GM12878 (cell line): ENCODE results near the gene SRSF2. TPM values are rescaled to one million over a fixed set of nuclear protein-coding genes. Genes with fewer than 3 reads are reported as not detected.

Source experiments
- ATAC-seq: fragments of 200-7000 bp; cut with Tn5 transposase; 3 replicates; pipeline ENCODE4 v1.9.1; 2020; ENCODE audit warnings: mild to moderate bottlenecking, moderate library complexity
- BruUV-seq: library from RNA; stranded (reverse); fragments of 400-500 nt; replicated peaks from 2 replicates; lab custom pipeline; 2021; lab: Mats Ljungman, UMichigan
- CTCF ChIA-PET: fragments of 300-600 bp; sonication (Branson Sonifier 250); formaldehyde crosslinking; extraction: SDS; loops from one replicate; lab custom pipeline; 2021; ENCODE audit warnings: inconsistent platforms; lab: Yijun Ruan, JAX
- POLR2A ChIA-PET: fragments of 350-600 bp; formaldehyde crosslinking; extraction: SDS; loops from one replicate; lab custom pipeline; 2021; ENCODE audit warnings: inconsistent platforms; lab: Charles Lee
- RAD21 ChIA-PET: fragments of 300-600 bp; sonication (Branson Sonifier 250); formaldehyde crosslinking; loops from one replicate; lab custom pipeline; 2023; ENCODE audit warnings: antibody characterized with exemption; ENCODE audit not compliant: unreplicated experiment; lab: Charles Lee
- SMC1A ChIA-PET: fragments of 300-600 bp; sonication (Branson Sonifier 250); formaldehyde crosslinking; loops from one replicate; lab custom pipeline; 2023; ENCODE audit not compliant: unreplicated experiment, uncharacterized antibody; lab: Charles Lee
- DNase-seq: peaks from one replicate; pipeline ENCODE4 v3.0.0-alpha.2; 2011; ENCODE audit warnings: low read depth, low spot score
- FAIRE-seq: peaks from 3 replicates; lab custom pipeline; 2011; peaks lifted over from hg19 to GRCh38; lab: Jason Lieb, UNC
- H2AFZ ChIP-seq: 2 replicates; pipeline ENCODE4 v1.6.0; 2011; ENCODE audit warnings: low read depth, low read length, control low read depth; ENCODE audit not compliant: control insufficient read depth
- H3K27ac ChIP-seq: 2 replicates; pipeline ENCODE4 v1.5.1; 2011; ENCODE audit warnings: control low read depth; ENCODE audit not compliant: control insufficient read depth, insufficient read depth
- H3K27me3 ChIP-seq, 2 experiments: replicated peaks in 1 of 2; 2 replicates each; pipeline versions ENCODE4 v1.6.0 to v1.6.1; 2011; ENCODE audit warnings: low read length in 1 of 2; ENCODE audit not compliant: control insufficient read depth in 2 of 2, insufficient read depth in 2 of 2
- H3K36me3 ChIP-seq, 2 experiments: 2 replicates each; pipeline ENCODE4 v1.5.1; 2011; ENCODE audit warnings: low read length in 1 of 2; ENCODE audit not compliant: control insufficient read depth in 2 of 2, insufficient read depth in 2 of 2
- H3K4me1 ChIP-seq: 2 replicates; pipeline ENCODE4 v1.6.1; 2011; ENCODE audit warnings: mild to moderate bottlenecking, low read length, moderate library complexity, mixed read lengths; ENCODE audit not compliant: control insufficient read depth, insufficient read depth
- H3K4me2 ChIP-seq: 2 replicates; pipeline ENCODE4 v1.6.0; 2011; ENCODE audit warnings: control low read depth; ENCODE audit not compliant: control insufficient read depth, insufficient read depth
- H3K4me3 ChIP-seq: fragments of 200-600 bp; sonication (generic); 2 replicates; pipeline ENCODE4 v1.5.1; 2016
- H3K79me2 ChIP-seq: 2 replicates; pipeline ENCODE4 v1.6.0; 2011; ENCODE audit warnings: low read length; ENCODE audit not compliant: control insufficient read depth, insufficient read depth
- H3K9ac ChIP-seq: 2 replicates; pipeline ENCODE4 v1.8.0; 2011; ENCODE audit warnings: low read length, control low read depth, mixed read lengths; ENCODE audit not compliant: control insufficient read depth, insufficient read depth
- H3K9me3 ChIP-seq: replicated peaks from 3 replicates; pipeline ENCODE4 v1.5.1; 2011; ENCODE audit warnings: mild to moderate bottlenecking, low read length; ENCODE audit not compliant: control insufficient read depth, insufficient read depth
- H4K20me1 ChIP-seq: 2 replicates; pipeline ENCODE4 v1.6.0; 2011; ENCODE audit not compliant: control insufficient read depth, insufficient read depth
- BRCA1 ChIP-seq: IDR thresholded peaks from 2 replicates; pipeline ENCODE4 v1.6.1; 2011; ENCODE audit warnings: low read depth, low read length, improper control_type of control experiment
- CEBPZ ChIP-seq: fragments of 150-350 bp; IDR thresholded peaks from 2 replicates; pipeline ENCODE4 v1.6.1; 2016; ENCODE audit warnings: low read depth, low read length
- CHD4 ChIP-seq: fragments of 200-600 bp; sonication (generic); IDR thresholded peaks from 2 replicates; pipeline ENCODE4 v1.6.1; 2016; ENCODE audit warnings: mild to moderate bottlenecking
- ETV6 ChIP-seq, 2 experiments: fragments of 450-650 bp in 1 of 2; IDR thresholded peaks in 1 of 2; conservative IDR thresholded peaks in 1 of 2; 2 replicates each; pipeline ENCODE4 v1.6.1; 2014; ENCODE audit warnings: antibody characterized with exemption in 1 of 2, borderline replicate concordance in 1 of 2, low read depth in 1 of 2, mild to moderate bottlenecking in 1 of 2, moderate library complexity in 1 of 2
- IKZF2 ChIP-seq, 2 experiments: fragments of 450-650 bp; IDR thresholded peaks; 2 replicates each; pipeline ENCODE4 v1.6.1; 2017; ENCODE audit warnings: mild to moderate bottlenecking in 2 of 2, moderate library complexity in 2 of 2
- JUND ChIP-seq: IDR thresholded peaks from 2 replicates; pipeline ENCODE4 v1.6.1; 2012; ENCODE audit warnings: low read depth, mild to moderate bottlenecking, low read length, improper control_type of control experiment, moderate library complexity
- PRDM15 ChIP-seq: fragments of 450-650 bp; formaldehyde crosslinking; IDR thresholded peaks from 2 replicates; pipeline ENCODE4 v1.4.0; 2020; ENCODE audit warnings: mild to moderate bottlenecking, moderate library complexity
- SKIL ChIP-seq: fragments of 450-650 bp; IDR thresholded peaks from 2 replicates; pipeline ENCODE4 v1.6.1; 2017; ENCODE audit warnings: mild to moderate bottlenecking, low read depth, inconsistent platforms; ENCODE audit not compliant: poor library complexity, severe bottlenecking
- STAT1 ChIP-seq: fragments of 450-650 bp; conservative IDR thresholded peaks from 2 replicates; pipeline ENCODE4 v1.6.1; 2014; ENCODE audit warnings: antibody characterized with exemption, mild to moderate bottlenecking
- ZNF592 ChIP-seq: fragments of 450-650 bp; IDR thresholded peaks from 2 replicates; pipeline ENCODE4 v1.6.1; 2017; ENCODE audit warnings: mild to moderate bottlenecking, moderate library complexity
- WGBS: methylation state at CpG from one replicate; pipeline ENCODE4 v1.1.6; 2016; ENCODE audit warnings: low lambda C conversion rate; ENCODE audit not compliant: insufficient replicate concordance, insufficient coverage; ENCODE audit errors: missing lambda C conversion rate; 5-methylcytosine and 5-hydroxymethylcytosine counted together
- in situ Hi-C: fragments of 300-500 bp; cut with MboI; formaldehyde crosslinking; loops from 9 replicates; pipeline ENCODE4 v1.14.3; 2018; ENCODE audit warnings: mixed read lengths
- intact Hi-C: fragments of 100-400 bp; cut with micrococcal nuclease; formaldehyde crosslinking; loops from one replicate; pipeline ENCODE4 v1.14.2; 2022; ENCODE audit not compliant: unreplicated experiment
- polyA plus RNA-seq, 11 experiments: library from polyadenylated mRNA; depleted of rRNA in 4 of 11; unstranded in 6 of 11; stranded (reverse) in 5 of 11; fragments of >200 nt; fragmentation: Nextera tagmentation in 4 of 11; fragmentation: Illumina TruSeq in 1 of 11; extraction: Ambion mirVana in 4 of 11; extraction: Trizol in 1 of 11; gene quantifications; 1 replicate in 1 of 11; 2 replicates in 10 of 11; pipeline versions ENCODE4 v1.2.1 to v1.2.3, GENCODE V29; 2011 to 2016; ENCODE audit warnings: inconsistent platforms in 2 of 11, missing spikeins in 2 of 11, low read depth in 1 of 11
- total RNA-seq, 4 experiments: library from RNA; depleted of rRNA in 3 of 4; stranded (reverse); fragments of >200 nt in 3 of 4; fragmentation: Illumina TruSeq in 1 of 4; extraction: Trizol in 1 of 4; gene quantifications; 2 replicates each; pipeline versions ENCODE4 v1.2.1 to v1.2.3, GENCODE V29; 2013 to 2021

Gene SRSF2
- total and polyA plus RNA-seq, 10 of the 15 experiments (the other 5 are each of a cell fraction or from before 2014, with no cell fraction given) = 225 to 795 (median 410) TPM

- intact Hi-C loops = loop anchor here (10.0 kb wide), 1 partner anchor 94 kb away; no protein-coding TSS in a partner anchor
These were observed 18.6 kb downstream of the SRSF2 start for GRCh38 chr17:76718516-76718915.

More at GRCh38 chr17:76718516-76718915, 18.6 kb downstream of the SRSF2 start:
- ChIA-PET SMC1A (no interaction called here), POLR2A (no interaction called here), RAD21 (interaction anchor here (1.1 kb wide), 1 partner anchor 8 kb away, joined by 4 read pairs; the partner anchor contains the start of genes JMJD6 and METTL23), CTCF (interaction anchor here (1.5 kb wide), 1 partner anchor 37 kb away, joined by 6 read pairs; no protein-coding TSS in a partner anchor)
- H3K4me2 ChIP-seq = no peak overlapping the region
- DNase-seq (no peak), FAIRE-seq (no peak), ATAC-seq (no peak)
- in situ Hi-C loops = no loop called here
- no peaks in the 10 kb centered on the region for H3K27me3 ChIP-seq
- H3K36me3 ChIP-seq = peaks cover 17 to 55% of the 10 kb centered on the region in 2 experiments
- no peak overlapping the region for H3K4me3 ChIP-seq
- H3K9ac ChIP-seq = no peak overlapping the region
- H3K79me2 ChIP-seq = peaks cover 5% of the 10 kb centered on the region
- TF ChIP-seq SKIL (no peak), CEBPZ (no peak), CHD4 (no peak), STAT1 (no peak), JUND (no peak), BRCA1 (no peak), ETV6 (conservative IDR thresholded peaks at IDR 0.05 in 1 of 2, IDR thresholded peaks at IDR 0.05 in 1 of 2; ENCODE audit: borderline replicate concordance in 1 of 2, low read depth in 1 of 2) (no peak), PRDM15 (CRISPR knock-in tag) (no peak), ZNF592 (no peak), IKZF2 (IDR thresholded peaks at IDR 0.05) (no peak)
- no peak overlapping the region for H2AFZ ChIP-seq
- BruUV-seq = no TSS peak
- no peaks in the 10 kb centered on the region for H3K9me3 ChIP-seq
- no peak overlapping the region for H3K27ac ChIP-seq
- peaks cover 5% of the 10 kb centered on the region for H4K20me1 ChIP-seq
- 94% methylated on average over 16 of the region's 16 CpGs for WGBS
- H3K4me1 ChIP-seq = peaks cover 8% of the 10 kb centered on the region
